NCI-H2029 treated with DMSO at 0.1 percent for 48 hours (cell line): ENCODE results near the gene DAPK2.

Experiments
- DNase-seq: peaks from one replicate; lab custom pipeline; 2025; lab: John Stamatoyannopoulos, UW

DAPK2 gene

GRCh38 chr15:63864186-63864585, 182.1 kb downstream of the DAPK2 start:
- DNase-seq = no peak

DNA sequence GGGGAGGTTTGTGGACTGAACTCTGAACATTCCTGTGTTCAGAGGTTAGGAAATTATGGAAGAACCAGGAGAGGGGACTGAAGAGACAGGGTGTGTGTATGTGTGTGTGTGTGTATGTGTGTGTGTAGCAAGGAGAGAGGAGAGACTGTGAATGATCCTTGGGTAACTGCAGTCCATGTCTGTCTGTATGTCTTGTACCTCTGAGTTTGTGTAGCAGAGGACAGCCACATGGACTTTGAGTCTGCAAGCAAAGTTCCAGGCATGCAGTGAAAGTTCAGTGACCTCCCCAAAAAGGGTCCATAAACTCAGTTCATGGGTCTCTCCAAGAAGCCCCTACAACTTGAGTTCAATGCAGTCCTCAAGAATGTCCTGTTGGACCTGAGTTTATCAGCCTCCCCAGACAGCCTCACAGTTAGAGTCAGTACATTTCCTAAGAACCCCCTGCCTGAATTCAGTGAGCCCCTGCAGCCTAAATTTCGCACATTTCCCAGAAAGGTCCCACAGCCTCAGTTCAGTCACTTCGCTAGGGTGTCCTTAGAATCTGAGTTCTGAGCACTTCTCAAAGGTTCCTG, 184.3 kb downstream of the DAPK2 start:
- no peak for DNase-seq

- no peak for DNase-seq
Measured at GRCh38 chr15:63860555-63860954, 185.7 kb downstream of the DAPK2 start.

DNA sequence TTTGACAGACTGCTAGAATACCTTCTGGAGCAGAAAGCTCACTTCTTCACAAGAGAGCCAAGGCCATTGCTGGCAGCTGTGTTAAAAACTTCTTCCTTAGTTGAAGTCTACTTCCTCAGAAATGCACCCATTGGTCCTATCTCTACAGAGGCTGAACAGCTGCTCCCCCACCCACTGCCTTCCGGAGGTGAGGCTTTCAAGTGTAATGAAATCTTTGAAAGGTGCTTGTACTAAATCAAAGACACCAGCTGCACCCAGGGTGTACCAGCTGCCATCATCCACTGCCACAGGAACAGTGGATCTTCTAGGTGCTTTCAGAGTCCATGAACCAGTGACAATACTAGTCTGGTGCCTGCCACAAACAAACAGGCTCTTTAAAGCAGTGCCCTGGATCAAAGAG, 186.1 kb downstream of the DAPK2 start:
- no peak for DNase-seq

GRCh38 chr15:63858881-63859280, 187.4 kb downstream of the DAPK2 start:
- no peak for DNase-seq

- no peak for DNase-seq
Measured at GRCh38 chr15:63858448-63858847, 187.8 kb downstream of the DAPK2 start.

- no peak for DNase-seq
Measured at GRCh38 chr15:63857461-63857856, 188.8 kb downstream of the DAPK2 start.
